HEK293 (cell line): Measurements from ENCODE around the gene SAMD11.
A peak's percentile ranks its signal among the peaks of the same experiment; 100 is the strongest.

Experiments used
- CTCF ChIA-PET: fragments of 350-600 bp; formaldehyde crosslinking; extraction: SDS; loops from one replicate; lab custom pipeline; 2021; ENCODE audit warnings: antibody characterized with exemption; lab: Yijun Ruan, JAX
- POLR2A ChIA-PET: fragments of 300-600 bp; formaldehyde crosslinking; extraction: SDS; loops from one replicate; lab custom pipeline; 2020; ENCODE audit warnings: antibody characterized with exemption, inconsistent platforms; lab: Yijun Ruan, JAX
- H3K27ac ChIP-seq: fragments of 200-500 bp; sonication (Bioruptor generic); 2 replicates; pipeline ENCODE4 v1.5.1; 2014; ENCODE audit warnings: low read depth, low read length, control low read depth, inconsistent platforms; ENCODE audit errors: extremely low read depth
- H3K36me3 ChIP-seq, 2 experiments: fragments of 200-500 bp in 1 of 2; sonication (Bioruptor generic) in 1 of 2; 1 replicate in 1 of 2; 2 replicates in 1 of 2; pipeline ENCODE4 v1.5.1; 2014 to 2017; ENCODE audit warnings: inconsistent platforms in 2 of 2, low read length in 2 of 2; ENCODE audit not compliant: control insufficient read depth in 2 of 2, insufficient read depth in 1 of 2
- H3K4me1 ChIP-seq: fragments of 200-500 bp; sonication (Bioruptor generic); 2 replicates; pipeline ENCODE4 v1.5.1; 2014; ENCODE audit warnings: mild to moderate bottlenecking, low read length, inconsistent platforms; ENCODE audit not compliant: control insufficient read depth, insufficient read depth
- H3K4me3 ChIP-seq: 2 replicates; pipeline ENCODE4 v1.5.1; 2011; ENCODE audit warnings: low read depth, mild to moderate bottlenecking, control low read depth, low read length, moderate library complexity
- H3K9me3 ChIP-seq: fragments of 200-500 bp; sonication (Bioruptor generic); 2 replicates; pipeline ENCODE4 v1.5.1; 2014; ENCODE audit warnings: low read depth, low read length, inconsistent platforms; ENCODE audit not compliant: control insufficient read depth, insufficient read depth
- AEBP2 ChIP-seq: fragments of 450-650 bp; formaldehyde crosslinking; IDR thresholded peaks from 2 replicates; pipeline ENCODE4 v1.5.1; 2016; ENCODE audit warnings: missing biosample characterization, missing genetic modification characterization, borderline replicate concordance
- BCL11B ChIP-seq: fragments of 450-650 bp; formaldehyde crosslinking; IDR thresholded peaks from 2 replicates; pipeline ENCODE4 v1.5.1; 2016; ENCODE audit warnings: low read depth, missing biosample characterization, missing genetic modification characterization
- EGR2 ChIP-seq: fragments of 450-650 bp; formaldehyde crosslinking; IDR thresholded peaks from 2 replicates; pipeline ENCODE4 v1.5.1; 2016; ENCODE audit warnings: low read depth, missing biosample characterization, missing genetic modification characterization
- HOXC10 ChIP-seq: sonication (generic); formaldehyde crosslinking; IDR thresholded peaks from 2 replicates; pipeline ENCODE4 v1.8.1; 2023; ENCODE audit warnings: mild to moderate bottlenecking, missing genetic modification reagents
- MZF1 ChIP-seq: fragments of 450-650 bp; formaldehyde crosslinking; IDR thresholded peaks from 2 replicates; pipeline ENCODE4 v1.5.1; 2017; ENCODE audit warnings: missing biosample characterization, missing genetic modification characterization, borderline replicate concordance
- SCRT2 ChIP-seq: fragments of 450-650 bp; formaldehyde crosslinking; IDR thresholded peaks from 2 replicates; pipeline ENCODE4 v1.5.1; 2016; ENCODE audit warnings: missing biosample characterization, missing genetic modification characterization
- TCF7L2 ChIP-seq: IDR thresholded peaks from 2 replicates; pipeline ENCODE4 v1.6.1; 2011; ENCODE audit warnings: low read depth, mild to moderate bottlenecking, inconsistent platforms, low read length, moderate library complexity, borderline replicate concordance
- ZBTB48 ChIP-seq: fragments of 450-650 bp; formaldehyde crosslinking; IDR thresholded peaks from 2 replicates; pipeline ENCODE4 v1.5.1; 2016; ENCODE audit warnings: missing biosample characterization, missing genetic modification characterization
- ZBTB8A ChIP-seq: fragments of 450-650 bp; formaldehyde crosslinking; IDR thresholded peaks from 2 replicates; pipeline ENCODE4 v1.5.1; 2016; ENCODE audit warnings: missing biosample characterization, missing genetic modification characterization
- ZNF211 ChIP-seq: fragments of 450-650 bp; formaldehyde crosslinking; IDR thresholded peaks from 2 replicates; pipeline ENCODE4 v1.5.1; 2016; ENCODE audit warnings: low read depth, missing biosample characterization, missing genetic modification characterization
- ZNF221 ChIP-seq: fragments of 450-650 bp; formaldehyde crosslinking; IDR thresholded peaks from 2 replicates; pipeline ENCODE4 v1.5.1; 2017; ENCODE audit warnings: missing biosample characterization, missing genetic modification characterization, borderline replicate concordance
- ZNF239 ChIP-seq: fragments of 450-650 bp; formaldehyde crosslinking; IDR thresholded peaks from 2 replicates; pipeline ENCODE4 v1.5.1; 2016; ENCODE audit warnings: missing biosample characterization, missing genetic modification characterization
- ZNF366 ChIP-seq: fragments of 450-650 bp; formaldehyde crosslinking; conservative IDR thresholded peaks from 2 replicates; pipeline ENCODE4 v1.5.1; 2016; ENCODE audit warnings: missing biosample characterization, missing genetic modification characterization
- ZNF394 ChIP-seq: fragments of 450-650 bp; formaldehyde crosslinking; IDR thresholded peaks from 2 replicates; pipeline ENCODE4 v1.5.1; 2016; ENCODE audit warnings: missing biosample characterization, missing genetic modification characterization, mild to moderate bottlenecking, moderate library complexity, borderline replicate concordance
- ZNF398 ChIP-seq: fragments of 450-650 bp; formaldehyde crosslinking; IDR thresholded peaks from 2 replicates; pipeline ENCODE4 v1.5.1; 2017; ENCODE audit warnings: missing biosample characterization, missing genetic modification characterization
- ZNF426 ChIP-seq: fragments of 450-650 bp; formaldehyde crosslinking; IDR thresholded peaks from 2 replicates; pipeline ENCODE4 v1.5.1; 2017; ENCODE audit warnings: missing biosample characterization, missing genetic modification characterization, mild to moderate bottlenecking, inconsistent platforms, moderate library complexity
- ZNF521 ChIP-seq: fragments of 450-650 bp; formaldehyde crosslinking; IDR thresholded peaks from 2 replicates; pipeline ENCODE4 v1.5.1; 2017; ENCODE audit warnings: missing biosample characterization, mild to moderate bottlenecking, missing genetic modification characterization
- ZNF560 ChIP-seq: fragments of 450-650 bp; formaldehyde crosslinking; IDR thresholded peaks from 2 replicates; pipeline ENCODE4 v1.5.1; 2017; ENCODE audit warnings: missing biosample characterization, missing genetic modification characterization, borderline replicate concordance
- ZNF600 ChIP-seq: fragments of 450-650 bp; formaldehyde crosslinking; IDR thresholded peaks from 2 replicates; pipeline ENCODE4 v1.5.1; 2016; ENCODE audit warnings: missing biosample characterization, missing genetic modification characterization
- ZNF670 ChIP-seq: fragments of 450-650 bp; formaldehyde crosslinking; IDR thresholded peaks from 2 replicates; pipeline ENCODE4 v1.5.1; 2016; ENCODE audit warnings: missing biosample characterization, missing genetic modification characterization, low read depth
- ZNF747 ChIP-seq: fragments of 450-650 bp; formaldehyde crosslinking; IDR thresholded peaks from 2 replicates; pipeline ENCODE4 v1.5.1; 2016; ENCODE audit warnings: missing biosample characterization, missing genetic modification characterization
- TF ChIP-seq, protein P1 (sequence below): fragments of 450-650 bp; formaldehyde crosslinking; IDR thresholded peaks from 2 replicates; pipeline ENCODE4 v1.5.1; 2016; ENCODE audit warnings: missing biosample characterization, missing genetic modification characterization
- TF ChIP-seq, protein P2 (sequence below): fragments of 450-650 bp; formaldehyde crosslinking; IDR thresholded peaks from 2 replicates; pipeline ENCODE4 v1.5.1; 2016; ENCODE audit warnings: missing biosample characterization, missing genetic modification characterization
- TF ChIP-seq, protein P3 (sequence below): fragments of 450-650 bp; formaldehyde crosslinking; IDR thresholded peaks from 2 replicates; pipeline ENCODE4 v1.5.1; 2016; ENCODE audit warnings: missing biosample characterization, missing genetic modification characterization

SAMD11 gene

DNA sequence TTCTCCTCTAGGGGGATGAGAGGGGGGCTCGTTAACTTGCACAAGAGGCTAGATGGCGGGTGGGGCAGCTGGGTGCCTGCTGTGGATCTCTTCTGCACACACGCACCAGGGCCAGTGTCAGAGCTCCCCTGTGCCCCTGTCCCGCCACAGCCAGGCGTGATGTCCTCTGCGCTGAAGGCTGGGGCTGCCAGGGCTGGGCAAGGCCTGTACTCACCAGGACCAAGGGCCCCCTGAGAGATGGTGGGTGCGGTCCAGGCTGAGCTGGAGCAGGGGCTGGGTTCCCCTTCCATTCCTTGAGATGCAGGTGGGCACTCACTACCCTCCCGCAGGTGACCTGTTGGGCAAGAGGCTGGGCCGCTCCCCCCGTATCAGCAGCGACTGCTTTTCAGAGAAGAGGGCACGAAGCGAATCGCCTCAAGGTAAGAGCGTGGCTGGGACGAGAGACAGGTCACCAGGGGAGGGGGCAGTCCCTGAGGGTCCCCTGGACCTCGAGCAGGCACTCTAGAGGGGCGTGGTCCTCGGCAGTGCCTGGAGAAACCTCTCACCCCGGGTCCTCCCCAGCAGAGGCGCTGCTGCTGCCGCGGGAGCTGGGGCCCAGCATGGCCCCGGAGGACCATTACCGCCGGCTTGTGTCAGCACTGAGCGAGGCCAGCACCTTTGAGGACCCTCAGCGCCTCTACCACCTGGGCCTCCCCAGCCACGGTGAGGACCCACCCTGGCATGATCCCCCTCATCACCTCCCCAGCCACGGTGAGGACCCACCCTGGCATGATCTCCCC is 15.2 kb downstream of the SAMD11 start (continued):
- TF ChIP-seq ZNF398 (tag by site-specific recombination) (no peak; the same call in 1 of the 2 replicates), ZNF366 (tag by site-specific recombination) (no peak), ZNF211 (tag by site-specific recombination) (no peak), ZNF521 (tag by site-specific recombination) (no peak), ZNF560 (no peak), ZBTB48 (tag by site-specific recombination) (no peak), BCL11B (tag by site-specific recombination) (no peak), ZNF394 (tag by site-specific recombination) (no peak), ZBTB8A (tag by site-specific recombination) (peak; percentile 44), TCF7L2 (no peak), MZF1 (tag by site-specific recombination) (no peak), SCRT2 (tag by site-specific recombination) (peak; percentile 99), ZNF221 (no peak), ZNF426 (tag by site-specific recombination) (no peak)

DNA sequence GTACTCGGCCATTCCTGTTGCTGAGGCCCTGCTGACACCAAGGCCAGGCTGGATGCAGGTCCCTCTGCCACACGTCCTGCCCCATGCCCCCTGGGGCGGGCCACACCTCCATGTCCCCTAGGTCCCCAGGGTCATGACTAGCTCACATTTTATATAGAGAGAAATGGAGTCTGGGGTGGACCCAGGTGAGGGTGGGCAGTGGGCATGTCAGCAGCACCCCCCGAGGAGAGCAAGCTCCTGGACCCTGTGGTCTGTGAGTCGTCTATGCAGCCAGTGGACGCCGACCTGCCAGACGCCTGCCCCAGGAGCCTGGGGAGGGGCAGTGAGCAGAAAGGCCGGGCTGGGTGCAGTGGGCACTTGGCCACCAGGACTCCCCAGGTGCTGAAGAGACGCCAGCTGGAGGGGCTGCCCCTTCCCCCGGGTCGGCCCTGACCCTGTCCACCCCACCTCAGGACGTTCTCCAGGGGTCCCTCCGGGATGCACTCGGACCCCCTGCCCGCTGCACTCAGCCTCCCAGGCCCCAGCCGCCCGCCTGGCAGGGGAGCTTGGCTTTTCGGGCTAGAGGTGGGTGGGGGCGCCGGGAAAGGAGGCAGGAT is 15.9 kb downstream of the SAMD11 start:
- H3K4me1 ChIP-seq, result peaks cover 53% of the 10 kb centered on the region
- TF ChIP-seq ZNF747 (no peak), HOXC10 (CRISPR knock-in tag) (no peak), ZNF239 (tag by site-specific recombination) (no peak), EGR2 (no peak), AEBP2 (tag by site-specific recombination) (no peak), ZNF600 (no peak), ZNF670 (tag by site-specific recombination) (no peak), ZNF398 (tag by site-specific recombination) (no peak)
- TF ChIP-seq, protein P1, sequence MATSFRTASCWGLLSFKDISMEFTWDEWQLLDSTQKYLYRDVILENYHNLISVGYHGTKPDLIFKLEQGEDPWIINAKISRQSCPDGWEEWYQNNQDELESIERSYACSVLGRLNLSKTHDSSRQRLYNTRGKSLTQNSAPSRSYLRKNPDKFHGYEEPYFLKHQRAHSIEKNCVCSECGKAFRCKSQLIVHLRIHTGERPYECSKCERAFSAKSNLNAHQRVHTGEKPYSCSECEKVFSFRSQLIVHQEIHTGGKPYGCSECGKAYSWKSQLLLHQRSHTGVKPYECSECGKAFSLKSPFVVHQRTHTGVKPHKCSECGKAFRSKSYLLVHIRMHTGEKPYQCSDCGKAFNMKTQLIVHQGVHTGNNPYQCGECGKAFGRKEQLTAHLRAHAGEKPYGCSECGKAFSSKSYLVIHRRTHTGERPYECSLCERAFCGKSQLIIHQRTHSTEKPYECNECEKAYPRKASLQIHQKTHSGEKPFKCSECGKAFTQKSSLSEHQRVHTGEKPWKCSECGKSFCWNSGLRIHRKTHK, result no peak
- TF ChIP-seq, protein P2, sequence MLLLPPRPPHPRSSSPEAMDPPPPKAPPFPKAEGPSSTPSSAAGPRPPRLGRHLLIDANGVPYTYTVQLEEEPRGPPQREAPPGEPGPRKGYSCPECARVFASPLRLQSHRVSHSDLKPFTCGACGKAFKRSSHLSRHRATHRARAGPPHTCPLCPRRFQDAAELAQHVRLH, result no peak
- TF ChIP-seq, protein P3, sequence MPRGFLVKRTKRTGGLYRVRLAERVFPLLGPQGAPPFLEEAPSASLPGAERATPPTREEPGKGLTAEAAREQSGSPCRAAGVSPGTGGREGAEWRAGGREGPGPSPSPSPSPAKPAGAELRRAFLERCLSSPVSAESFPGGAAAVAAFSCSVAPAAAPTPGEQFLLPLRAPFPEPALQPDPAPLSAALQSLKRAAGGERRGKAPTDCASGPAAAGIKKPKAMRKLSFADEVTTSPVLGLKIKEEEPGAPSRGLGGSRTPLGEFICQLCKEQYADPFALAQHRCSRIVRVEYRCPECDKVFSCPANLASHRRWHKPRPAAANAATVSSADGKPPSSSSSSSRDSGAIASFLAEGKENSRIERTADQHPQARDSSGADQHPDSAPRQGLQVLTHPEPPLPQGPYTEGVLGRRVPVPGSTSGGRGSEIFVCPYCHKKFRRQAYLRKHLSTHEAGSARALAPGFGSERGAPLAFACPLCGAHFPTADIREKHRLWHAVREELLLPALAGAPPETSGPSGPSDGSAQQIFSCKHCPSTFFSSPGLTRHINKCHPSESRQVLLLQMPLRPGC, result no peak

More for the DNA sequence above, 15.9 kb downstream of the SAMD11 start:
- peaks cover 0 to 30% of the 10 kb centered on the region in 2 experiments; a peak in 1 of 3 replicates for H3K36me3 ChIP-seq
- H3K9me3 ChIP-seq, result no peaks in the 10 kb centered on the region
- H3K27ac ChIP-seq, result peak overlapping the region; percentile 98
- ChIA-PET POLR2A (interaction anchor here (0.9 to 9.4 kb wide), 10 partner anchors 9 to 62 kb away, joined by 3 to 111 read pairs (median 4); partner anchors contain the start of genes HES4, PERM1 and SAMD11), CTCF (interaction anchor here (0.8 to 3.0 kb wide), 7 partner anchors 9 to 63 kb away, joined by 3 to 17 read pairs (median 5); no protein-coding TSS in a partner anchor)
- H3K4me3 ChIP-seq, result no peak overlapping the region
